ENCODE results near the gene SCIMP.

DNA sequence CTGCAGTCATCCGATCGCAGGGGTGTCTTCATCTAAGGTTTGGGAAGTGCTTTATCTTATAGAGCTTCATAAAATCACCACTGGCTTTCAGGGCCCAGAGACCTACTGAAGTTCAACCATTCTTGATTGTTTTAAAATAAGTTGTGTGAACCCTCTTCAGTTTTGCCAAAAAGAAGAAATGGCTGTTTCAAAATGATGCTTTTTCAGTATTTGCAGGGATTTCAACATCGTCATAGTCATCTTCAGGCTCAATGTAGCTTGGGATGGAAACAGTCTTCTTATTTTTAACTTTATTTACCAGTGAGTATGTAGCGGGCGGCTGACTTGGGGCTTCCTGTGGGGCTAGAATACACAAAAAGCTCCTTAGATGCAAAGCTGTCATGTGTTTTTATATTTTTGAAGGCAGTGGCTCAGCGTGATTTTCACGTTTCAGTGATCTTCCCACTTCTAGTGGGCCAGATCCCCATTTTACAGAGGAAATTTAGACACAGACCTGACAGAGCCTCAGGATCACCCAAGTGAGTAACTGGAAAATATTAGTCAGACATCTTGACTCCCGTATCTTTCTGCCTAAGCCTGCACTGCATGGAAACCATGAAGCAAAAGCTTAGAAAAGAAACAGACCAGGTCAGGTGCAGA, 23.9 kb downstream of the SCIMP start:
- TF ChIP-seq CTCF (IDR thresholded peaks at IDR 0.05) (no peak), EZH2 (IDR thresholded peaks at IDR 0.05; ENCODE audit: borderline replicate concordance, insufficient read depth, low read depth, low read length, poor library complexity, severe bottlenecking) (no peak)
